Loucy (cell line): Measurements from ENCODE around the gene MOV10.

Source experiments
- H2AFZ ChIP-seq: fragments of 200-600 bp; sonication (generic); 2 replicates; pipeline ENCODE4 v1.6.0; 2016; ENCODE audit warnings: antibody characterized with exemption, mild to moderate bottlenecking, low read length, moderate library complexity
- H3F3A ChIP-seq: fragments of 200-600 bp; 2 replicates; pipeline ENCODE4 v1.6.0; 2016; ENCODE audit warnings: antibody characterized with exemption, low read depth, mild to moderate bottlenecking
- H3K27me3 ChIP-seq: fragments of 200-600 bp; sonication (generic); 2 replicates; pipeline ENCODE4 v1.6.1; 2014; ENCODE audit warnings: low read length, mild to moderate bottlenecking; ENCODE audit not compliant: insufficient read depth, poor library complexity, severe bottlenecking
- H3K36me3 ChIP-seq: fragments of 200-600 bp; sonication (generic); 2 replicates; pipeline ENCODE4 v1.6.1; 2016; ENCODE audit warnings: low read length; ENCODE audit not compliant: insufficient read depth
- H3K4me1 ChIP-seq: fragments of 200-600 bp; sonication (generic); 2 replicates; pipeline ENCODE4 v1.5.1; 2014; ENCODE audit warnings: low read length, mild to moderate bottlenecking; ENCODE audit not compliant: insufficient read depth, poor library complexity, severe bottlenecking
- H3K4me2 ChIP-seq: fragments of 200-600 bp; sonication (generic); 2 replicates; pipeline ENCODE4 v1.6.0; 2014; ENCODE audit warnings: antibody characterized with exemption, low read length, low read depth, mild to moderate bottlenecking; ENCODE audit not compliant: poor library complexity, severe bottlenecking
- H3K4me3 ChIP-seq: fragments of 200-600 bp; sonication (generic); 2 replicates; pipeline ENCODE4 v1.5.1; 2014; ENCODE audit warnings: low read length, mild to moderate bottlenecking, mixed read lengths; ENCODE audit not compliant: poor library complexity, severe bottlenecking
- H3K79me2 ChIP-seq: fragments of 200-600 bp; sonication (generic); 2 replicates; pipeline ENCODE4 v1.6.1; 2014; ENCODE audit warnings: low read length; ENCODE audit not compliant: insufficient read depth
- H3K9ac ChIP-seq: fragments of 200-600 bp; sonication (generic); 2 replicates; pipeline ENCODE4 v1.6.0; 2014; ENCODE audit warnings: mild to moderate bottlenecking, low read depth, low read length, moderate library complexity; ENCODE audit not compliant: poor library complexity, severe bottlenecking
- H3K9me2 ChIP-seq: fragments of 200-600 bp; sonication (generic); replicated peaks from 2 replicates; pipeline ENCODE4 v1.6.1; 2016; ENCODE audit warnings: low read depth, low read length, mixed read lengths
- H3K9me3 ChIP-seq: fragments of 200-600 bp; sonication (generic); 2 replicates; pipeline ENCODE4 v1.6.1; 2014; ENCODE audit warnings: mild to moderate bottlenecking, antibody characterized with exemption, low read length, low read depth; ENCODE audit not compliant: insufficient read depth
- H4K20me1 ChIP-seq: fragments of 200-600 bp; sonication (generic); 2 replicates; pipeline ENCODE4 v1.6.0; 2014; ENCODE audit warnings: antibody characterized with exemption, low read length, mild to moderate bottlenecking; ENCODE audit not compliant: insufficient read depth, poor library complexity, severe bottlenecking
- CTCF ChIP-seq: fragments of 200-600 bp; sonication (generic); conservative IDR thresholded peaks from 2 replicates; pipeline ENCODE4 v1.5.1; 2014; ENCODE audit warnings: mild to moderate bottlenecking, antibody characterized with exemption, low read length
- EZH2phosphoT487 ChIP-seq: fragments of 200-600 bp; IDR thresholded peaks from 2 replicates; pipeline ENCODE4 v1.6.1; 2018; ENCODE audit warnings: antibody characterized with exemption, mild to moderate bottlenecking, moderate library complexity, borderline replicate concordance

The MOV10 gene

GRCh38 chr1:112711041-112711440 lies 36.6 kb downstream of the MOV10 start:
- Histone ChIP-seq H3K9me2 (no peaks in the 10 kb centered on the region), H3K9ac (no peak overlapping the region), H3K9me3 (no peaks in the 10 kb centered on the region), H4K20me1 (no peaks in the 10 kb centered on the region), H3K79me2 (peaks cover 9% of the 10 kb centered on the region), H3K4me3 (no peak overlapping the region), H3K27me3 (no peaks in the 10 kb centered on the region), H3F3A (no peaks in the 10 kb centered on the region), H3K4me2 (no peak overlapping the region), H2AFZ (no peak overlapping the region), H3K4me1 (peaks cover 11% of the 10 kb centered on the region), H3K36me3 (no peaks in the 10 kb centered on the region)
- TF ChIP-seq EZH2phosphoT487, result no peak
- TF ChIP-seq CTCF, result no peak

- Histone ChIP-seq H3K4me1 (peaks cover 11% of the 10 kb centered on the region), H3K9ac (no peak overlapping the region), H3F3A (no peaks in the 10 kb centered on the region), H3K27me3 (no peaks in the 10 kb centered on the region), H3K4me2 (no peak overlapping the region), H4K20me1 (no peaks in the 10 kb centered on the region), H3K9me3 (no peaks in the 10 kb centered on the region), H2AFZ (no peak overlapping the region), H3K4me3 (no peak overlapping the region), H3K9me2 (no peaks in the 10 kb centered on the region), H3K79me2 (peaks cover 3% of the 10 kb centered on the region), H3K36me3 (no peaks in the 10 kb centered on the region)
- TF ChIP-seq EZH2phosphoT487 (no peak), CTCF (no peak)
Measured at GRCh38 chr1:112711670-112712069, 37.2 kb downstream of the MOV10 start.

- H3K4me3 ChIP-seq, result no peak overlapping the region
- no peak for TF ChIP-seq CTCF
- TF ChIP-seq EZH2phosphoT487, result no peak
- H3K9ac ChIP-seq, result no peak overlapping the region
- no peaks in the 10 kb centered on the region for H4K20me1 ChIP-seq
- no peaks in the 10 kb centered on the region for H3K36me3 ChIP-seq
- H3K79me2 ChIP-seq, result no peaks in the 10 kb centered on the region
- H3K4me1 ChIP-seq, result peaks cover 11% of the 10 kb centered on the region
- no peak overlapping the region for H3K4me2 ChIP-seq
- H3F3A ChIP-seq, result no peaks in the 10 kb centered on the region
- no peaks in the 10 kb centered on the region for H3K9me3 ChIP-seq
- H3K27me3 ChIP-seq, result no peaks in the 10 kb centered on the region
- H2AFZ ChIP-seq, result no peak overlapping the region
- H3K9me2 ChIP-seq, result no peaks in the 10 kb centered on the region
Measured at GRCh38 chr1:112712191-112712590, 37.7 kb downstream of the MOV10 start.
